Caco-2 (cell line): ENCODE measurements around the gene CDK14. TPM values are rescaled to one million over a fixed set of nuclear protein-coding genes. Genes with fewer than 3 reads are reported as not detected.

Source experiments
- BruUV-seq: library from RNA; stranded (reverse); fragments of 400-500 nt; replicated peaks from 2 replicates; lab custom pipeline; 2021; lab: Mats Ljungman, UMichigan
- CTCF ChIA-PET: fragments of 300-600 bp; sonication (Branson Sonifier 250); formaldehyde crosslinking; loops from one replicate; lab custom pipeline; 2022; ENCODE audit warnings: antibody characterized with exemption; lab: Charles Lee
- POLR2A ChIA-PET: fragments of 300-600 bp; sonication (Branson Sonifier 250); formaldehyde crosslinking; loops from one replicate; lab custom pipeline; 2022; ENCODE audit warnings: antibody characterized with exemption; lab: Charles Lee
- DNase-seq, 2 experiments: peaks; one replicate each; pipeline versions ENCODE4 v3.0.0 to v3.0.0-alpha.2; 2020 to 2022
- H3K27me3 ChIP-seq: replicated peaks from 2 replicates; pipeline ENCODE4 v1.6.0; 2011; ENCODE audit warnings: low read length; ENCODE audit not compliant: control insufficient read depth, insufficient read depth
- H3K36me3 ChIP-seq: 2 replicates; pipeline ENCODE4 v1.5.1; 2011; ENCODE audit warnings: low read length; ENCODE audit not compliant: control insufficient read depth, insufficient read depth
- H3K4me1 ChIP-seq: fragments of 250-450 bp; sonication (Bioruptor Pico); 2 replicates; pipeline ENCODE4 v1.5.1; 2020; ENCODE audit warnings: mild to moderate bottlenecking
- H3K4me3 ChIP-seq: 2 replicates; pipeline ENCODE4 v1.5.1; 2011; ENCODE audit warnings: low read depth, mild to moderate bottlenecking, control low read depth, low read length
- H3K9me3 ChIP-seq: fragments of 250-450 bp; sonication (Bioruptor Pico); 2 replicates; pipeline ENCODE4 v1.5.1; 2020; ENCODE audit warnings: mild to moderate bottlenecking, moderate library complexity
- H3K27ac Mint-ChIP-seq: one replicate; pipeline ENCODE4 v1.8.0; 2022; ENCODE audit warnings: mixed read lengths; ENCODE audit not compliant: unreplicated experiment
- H3K27me3 Mint-ChIP-seq: one replicate; pipeline ENCODE4 v1.8.0; 2022; ENCODE audit warnings: mixed read lengths; ENCODE audit not compliant: insufficient read depth, unreplicated experiment
- H3K36me3 Mint-ChIP-seq: one replicate; pipeline ENCODE4 v1.8.0; 2022; ENCODE audit warnings: mild to moderate bottlenecking, mixed read lengths; ENCODE audit not compliant: insufficient read depth, unreplicated experiment
- H3K4me1 Mint-ChIP-seq: one replicate; pipeline ENCODE4 v1.8.0; 2022; ENCODE audit warnings: low read depth, mixed read lengths; ENCODE audit not compliant: unreplicated experiment
- H3K4me3 Mint-ChIP-seq: one replicate; pipeline ENCODE4 v1.8.0; 2022; ENCODE audit warnings: mild to moderate bottlenecking, moderate library complexity, mixed read lengths; ENCODE audit not compliant: unreplicated experiment
- H3K9me3 Mint-ChIP-seq: one replicate; pipeline ENCODE4 v1.8.0; 2022; ENCODE audit warnings: mixed read lengths; ENCODE audit not compliant: unreplicated experiment
- CTCF ChIP-seq, 2 experiments: fragments of 200-600 bp in 1 of 2; IDR thresholded peaks; 1 replicate in 1 of 2; 2 replicates in 1 of 2; pipeline versions ENCODE4 v1.5.1 to v1.8.0; 2011 to 2022; ENCODE audit warnings: antibody characterized with exemption in 1 of 2, control low read depth in 1 of 2, inconsistent platforms in 1 of 2, low read depth in 1 of 2, low read length in 1 of 2, mild to moderate bottlenecking in 1 of 2, moderate library complexity in 1 of 2; ENCODE audit not compliant: insufficient read depth in 1 of 2, severe bottlenecking in 1 of 2, unreplicated experiment in 1 of 2
- intact Hi-C: fragments of 100-400 bp; cut with micrococcal nuclease; formaldehyde crosslinking; loops from one replicate; pipeline ENCODE4 v1.10.0; 2022; ENCODE audit not compliant: unreplicated experiment
- total RNA-seq: library from RNA; stranded (reverse); gene quantifications from 2 replicates; pipeline ENCODE4 v1.2.3, GENCODE V29; 2022

Gene CDK14
- total RNA-seq, 1 experiment from 2014 or later = 18.2 TPM

GRCh38 chr7:90869335-90869734 is 273.2 kb downstream of the CDK14 start:
- no TSS peak for BruUV-seq
- Histone ChIP-seq H3K27me3 (no peaks in the 10 kb centered on the region), H3K36me3 (no peaks in the 10 kb centered on the region), H3K4me1 (no peaks in the 10 kb centered on the region), H3K9me3 (no peaks in the 10 kb centered on the region), H3K4me3 (no peak overlapping the region)
- H3K36me3 Mint-ChIP-seq = no peaks in the 10 kb centered on the region
- H3K27me3 Mint-ChIP-seq = no peaks in the 10 kb centered on the region
- no peak for TF ChIP-seq CTCF (IDR thresholded peaks at IDR 0.05; ENCODE audit: insufficient read depth in 1 of 2, low read depth in 1 of 2, low read length in 1 of 2, severe bottlenecking in 1 of 2, unreplicated experiment in 1 of 2)
- no peaks in the 10 kb centered on the region for H3K9me3 Mint-ChIP-seq
- intact Hi-C loops = no loop called here
- H3K27ac Mint-ChIP-seq = no peak overlapping the region
- no peaks in the 10 kb centered on the region for H3K4me1 Mint-ChIP-seq
- CTCF ChIA-PET = no interaction called here
- no peak for DNase-seq
- POLR2A ChIA-PET = no interaction called here
- no peak overlapping the region for H3K4me3 Mint-ChIP-seq

GRCh38 chr7:90876701-90877100 is 280.6 kb downstream of the CDK14 start:
- no peak for DNase-seq
- Histone ChIP-seq H3K9me3 (no peaks in the 10 kb centered on the region), H3K4me1 (no peaks in the 10 kb centered on the region), H3K27me3 (no peaks in the 10 kb centered on the region), H3K4me3 (no peak overlapping the region), H3K36me3 (no peaks in the 10 kb centered on the region)
- H3K27me3 Mint-ChIP-seq = no peaks in the 10 kb centered on the region
- H3K36me3 Mint-ChIP-seq = no peaks in the 10 kb centered on the region
- no peaks in the 10 kb centered on the region for H3K9me3 Mint-ChIP-seq
- BruUV-seq = no TSS peak
- TF ChIP-seq CTCF (IDR thresholded peaks at IDR 0.05; ENCODE audit: insufficient read depth in 1 of 2, low read depth in 1 of 2, low read length in 1 of 2, severe bottlenecking in 1 of 2, unreplicated experiment in 1 of 2) = no peak
- H3K4me3 Mint-ChIP-seq = no peak overlapping the region
- H3K27ac Mint-ChIP-seq = no peak overlapping the region
- POLR2A ChIA-PET = no interaction called here
- intact Hi-C loops = no loop called here
- no peaks in the 10 kb centered on the region for H3K4me1 Mint-ChIP-seq
- CTCF ChIA-PET = no interaction called here

- H3K4me3 ChIP-seq = no peak overlapping the region
- DNase-seq = no peak
- H3K9me3 ChIP-seq = no peaks in the 10 kb centered on the region
- no peaks in the 10 kb centered on the region for H3K36me3 ChIP-seq
- Mint-ChIP-seq H3K4me3 (no peak overlapping the region), H3K27me3 (no peaks in the 10 kb centered on the region), H3K36me3 (no peaks in the 10 kb centered on the region), H3K4me1 (no peaks in the 10 kb centered on the region), H3K9me3 (no peaks in the 10 kb centered on the region), H3K27ac (no peak overlapping the region)
- intact Hi-C loops = no loop called here
- BruUV-seq = no TSS peak
- no peaks in the 10 kb centered on the region for H3K27me3 ChIP-seq
- H3K4me1 ChIP-seq = no peaks in the 10 kb centered on the region
- POLR2A ChIA-PET = no interaction called here
- CTCF ChIA-PET = no interaction called here
- TF ChIP-seq CTCF (IDR thresholded peaks at IDR 0.05; ENCODE audit: insufficient read depth in 1 of 2, low read depth in 1 of 2, low read length in 1 of 2, severe bottlenecking in 1 of 2, unreplicated experiment in 1 of 2) = no peak
These were observed 281.1 kb downstream of the CDK14 start for GRCh38 chr7:90877201-90877600.
